ENCODE measurements around the gene SPACDR.

Gene SPACDR

DNA sequence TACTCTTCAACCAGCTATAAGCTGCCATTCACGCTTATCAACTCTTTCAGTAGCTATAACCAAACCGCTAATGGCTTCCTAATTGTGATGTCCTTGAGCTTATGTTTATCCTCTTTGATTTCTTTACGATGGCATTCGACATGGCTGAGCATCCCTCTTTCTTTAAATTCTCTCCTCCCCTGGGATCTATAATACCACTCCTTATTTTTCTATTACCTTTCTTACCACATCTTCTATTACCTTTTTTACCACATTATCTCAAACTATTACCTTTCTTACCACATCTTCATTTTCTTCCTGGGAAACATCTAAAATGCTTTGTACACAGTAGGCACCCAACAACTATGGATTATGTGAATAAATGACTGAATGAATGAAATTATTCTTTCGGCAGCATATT lies 48.6 kb downstream of the SPACDR start:
- no peak for DNase-seq (ENCODE audit: low read depth in 2 of 2)

DNA sequence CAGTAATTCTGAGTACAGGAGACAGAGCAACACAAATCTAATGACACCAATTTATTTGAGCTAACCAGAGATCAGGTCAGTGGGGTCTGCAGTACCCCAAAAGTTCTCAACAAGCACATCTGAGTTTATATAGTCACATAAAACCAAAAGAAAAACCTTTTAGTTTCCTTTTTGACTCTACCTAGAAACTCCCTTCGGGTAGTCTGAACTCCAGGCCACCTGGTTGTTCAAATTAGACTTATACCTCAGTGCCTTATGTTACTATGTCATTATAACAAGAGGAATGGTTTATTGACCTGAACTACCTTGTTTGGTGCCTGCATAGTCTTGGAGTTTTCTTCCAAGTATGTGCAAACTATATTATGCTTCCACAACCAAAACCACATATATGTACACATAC lies 50.2 kb downstream of the SPACDR start:
- no peak for DNase-seq (ENCODE audit: low read depth in 2 of 2)

DNA sequence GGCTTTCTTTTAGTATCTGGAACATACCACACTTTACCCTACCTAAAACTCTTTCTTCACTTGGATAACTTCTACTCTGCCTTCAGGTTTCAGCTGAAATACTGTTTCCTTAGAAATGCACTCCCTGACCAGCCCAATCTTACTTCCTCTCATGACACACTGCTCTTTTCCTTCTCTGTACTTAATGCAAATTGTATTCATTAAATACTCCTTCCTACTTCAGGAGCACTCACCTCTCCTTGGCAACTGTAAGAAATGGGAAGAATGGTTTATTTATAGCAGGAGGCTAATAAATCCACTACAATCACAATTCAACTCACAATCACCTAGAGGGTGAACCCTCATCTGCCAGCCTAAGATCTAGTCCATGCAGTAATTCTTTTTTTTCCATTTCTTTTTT lies 50.7 kb downstream of the SPACDR start:
- DNase-seq (ENCODE audit: low read depth in 2 of 2) = no peak

DNA sequence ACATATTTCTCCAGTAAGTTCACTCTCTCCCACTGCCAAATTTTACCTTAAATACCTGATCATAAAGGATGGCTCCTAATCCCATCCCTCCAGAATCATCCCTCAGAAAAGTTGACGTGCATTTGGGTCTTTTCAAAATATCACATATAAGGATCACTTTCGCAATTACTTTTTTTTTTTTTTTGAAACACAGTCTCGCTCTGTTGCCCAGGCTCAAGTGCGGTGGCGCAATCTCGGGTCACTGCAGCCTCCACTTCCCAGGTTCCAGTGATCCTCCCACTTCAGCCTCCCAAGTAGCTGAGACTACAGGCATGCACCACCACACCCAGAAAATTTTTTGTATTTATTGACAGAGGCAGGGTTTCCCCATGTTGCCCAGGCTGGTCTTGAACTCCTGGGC lies 53.0 kb downstream of the SPACDR start:
- no peak for DNase-seq (ENCODE audit: low read depth in 2 of 2)

DNA sequence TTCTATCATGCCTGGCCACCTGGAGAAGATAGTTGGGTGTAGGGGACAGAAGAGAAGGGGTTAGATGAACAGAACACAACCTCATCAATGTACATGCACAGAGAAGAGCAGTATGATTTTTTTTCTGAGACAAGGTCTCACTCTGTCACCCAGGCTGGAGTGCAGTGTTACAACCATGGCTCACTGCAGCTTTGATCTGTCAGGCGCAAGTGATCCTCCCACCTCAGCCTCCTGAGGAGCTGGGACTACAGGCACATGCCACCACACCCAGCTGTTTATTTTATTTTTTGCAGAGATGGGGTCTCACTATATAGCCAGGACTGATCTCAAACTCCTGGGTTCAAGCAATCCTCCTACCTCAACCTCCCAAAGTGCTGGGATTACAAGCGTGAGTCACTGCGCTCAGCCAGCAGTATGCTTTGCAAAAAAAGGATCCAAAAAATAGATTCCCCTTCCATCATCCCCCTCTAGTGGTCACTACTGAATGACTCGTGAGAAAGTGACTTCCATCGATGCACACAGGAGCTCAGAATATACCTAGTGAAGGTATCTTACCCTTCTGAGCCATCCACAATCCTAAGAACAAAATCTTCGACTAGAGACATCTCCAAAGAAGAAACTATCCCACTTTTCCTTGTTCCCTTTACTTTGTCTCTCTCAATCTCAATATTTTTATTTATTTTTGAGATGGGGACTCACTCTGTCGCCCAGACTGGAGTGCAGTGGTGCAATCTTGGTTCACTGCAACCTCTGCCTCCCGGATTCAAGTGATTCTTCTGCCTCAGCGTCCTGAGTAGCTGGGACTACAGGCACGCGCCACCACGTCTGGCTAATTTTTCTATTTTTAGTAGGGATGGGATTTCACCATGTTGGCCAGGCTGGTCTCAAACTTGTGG lies 56.5 kb downstream of the SPACDR start:
- peak in 1 of 2 donors; percentile 13 for DNase-seq (ENCODE audit: low read depth in 2 of 2)

DNA sequence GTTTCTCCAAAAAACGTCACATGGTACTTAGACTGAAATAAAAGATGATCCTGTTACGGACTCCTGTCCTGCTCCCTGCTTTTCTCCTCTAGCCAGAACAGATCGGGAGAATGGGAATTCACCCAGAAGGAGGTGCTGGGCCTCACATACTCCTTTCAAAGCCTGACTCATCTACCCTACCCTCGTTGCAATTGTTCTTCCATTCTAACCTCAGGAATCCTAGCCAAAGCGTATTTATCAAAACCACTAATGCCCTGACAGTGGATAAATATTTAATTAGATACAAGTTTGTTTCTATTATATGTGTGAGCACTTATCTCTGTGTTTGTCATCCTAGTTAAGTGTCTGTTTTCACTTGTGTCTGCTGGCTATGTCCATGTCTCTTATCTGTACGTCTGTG lies 57.3 kb downstream of the SPACDR start:
- DNase-seq (ENCODE audit: low read depth in 2 of 2) = no peak
